Measurements from ENCODE around the gene PRPS1L1. TPM values are rescaled to one million over a fixed set of nuclear protein-coding genes. Genes with fewer than 3 reads are reported as not detected.

The PRPS1L1 gene
- total and polyA plus RNA-seq, 9 donors = not detected

- H3K36me3 ChIP-seq (ENCODE audit: control insufficient read depth, insufficient read depth, low read length) = no peaks in the 10 kb centered on the region
- DNase-seq = no peak
- no peak overlapping the region for H3K27ac ChIP-seq (ENCODE audit: low read length)
- WGBS (ENCODE audit: insufficient coverage) = 77% methylated on average over 3 of the region's 9 CpGs
- H3K9me3 ChIP-seq (replicated peaks; ENCODE audit: control insufficient read depth, low read depth, low read length) = no peaks in the 10 kb centered on the region
- no peaks in the 10 kb centered on the region for H3K4me1 ChIP-seq (ENCODE audit: control insufficient read depth, insufficient read depth, low read length)
- no peaks in the 10 kb centered on the region for H3K27me3 ChIP-seq (ENCODE audit: control insufficient read depth, insufficient read depth, low read length)
- H3K4me3 ChIP-seq (ENCODE audit: low read length) = no peak overlapping the region
Measured at GRCh38 chr7:18016547-18017444, 10.8 kb downstream of the PRPS1L1 start.

GRCh38 chr7:18013936-18014335 is 13.7 kb downstream of the PRPS1L1 start:
- H3K4me3 ChIP-seq (ENCODE audit: low read length) = no peak overlapping the region
- DNase-seq = no peak
- no peak overlapping the region for H3K27ac ChIP-seq (ENCODE audit: low read length)
- no peaks in the 10 kb centered on the region for H3K27me3 ChIP-seq (ENCODE audit: control insufficient read depth, insufficient read depth, low read length)
- no peaks in the 10 kb centered on the region for H3K36me3 ChIP-seq (ENCODE audit: control insufficient read depth, insufficient read depth, low read length)
- H3K4me1 ChIP-seq (ENCODE audit: control insufficient read depth, insufficient read depth, low read length) = no peaks in the 10 kb centered on the region
- H3K9me3 ChIP-seq (replicated peaks; ENCODE audit: control insufficient read depth, low read depth, low read length) = no peaks in the 10 kb centered on the region

- no peak for DNase-seq
- Histone ChIP-seq H3K27ac (ENCODE audit: low read length) (no peak overlapping the region), H3K36me3 (ENCODE audit: control insufficient read depth, insufficient read depth, low read length) (no peaks in the 10 kb centered on the region), H3K4me1 (ENCODE audit: control insufficient read depth, insufficient read depth, low read length) (no peaks in the 10 kb centered on the region), H3K27me3 (ENCODE audit: control insufficient read depth, insufficient read depth, low read length) (no peaks in the 10 kb centered on the region), H3K9me3 (replicated peaks; ENCODE audit: control insufficient read depth, low read depth, low read length) (no peaks in the 10 kb centered on the region), H3K4me3 (ENCODE audit: low read length) (no peak overlapping the region)
- 80% methylated on average over 1 of the region's 3 CpGs for WGBS (ENCODE audit: insufficient coverage)
Measured at GRCh38 chr7:18004372-18004771, 23.3 kb downstream of the PRPS1L1 start.

- H3K27me3 ChIP-seq (ENCODE audit: control insufficient read depth, insufficient read depth, low read length) = no peaks in the 10 kb centered on the region
- DNase-seq = no peak
- H3K4me1 ChIP-seq (ENCODE audit: control insufficient read depth, insufficient read depth, low read length) = no peaks in the 10 kb centered on the region
- H3K36me3 ChIP-seq (ENCODE audit: control insufficient read depth, insufficient read depth, low read length) = no peaks in the 10 kb centered on the region
- H3K27ac ChIP-seq (ENCODE audit: low read length) = no peak overlapping the region
- no peak overlapping the region for H3K4me3 ChIP-seq (ENCODE audit: low read length)
- no CpG with 5 or more reads among the region's 4 CpGs for WGBS (ENCODE audit: insufficient coverage)
- H3K9me3 ChIP-seq (replicated peaks; ENCODE audit: control insufficient read depth, low read depth, low read length) = peaks cover 2% of the 10 kb centered on the region
Measured at GRCh38 chr7:18003286-18003994, 24.2 kb downstream of the PRPS1L1 start.

- 80% methylated on average over 1 of the region's 2 CpGs for WGBS (ENCODE audit: insufficient coverage)
- no peaks in the 10 kb centered on the region for H3K27me3 ChIP-seq (ENCODE audit: control insufficient read depth, insufficient read depth, low read length)
- DNase-seq = no peak
- no peak overlapping the region for H3K4me3 ChIP-seq (ENCODE audit: low read length)
- no peaks in the 10 kb centered on the region for H3K4me1 ChIP-seq (ENCODE audit: control insufficient read depth, insufficient read depth, low read length)
- H3K36me3 ChIP-seq (ENCODE audit: control insufficient read depth, insufficient read depth, low read length) = no peaks in the 10 kb centered on the region
- no peak overlapping the region for H3K27ac ChIP-seq (ENCODE audit: low read length)
- H3K9me3 ChIP-seq (replicated peaks; ENCODE audit: control insufficient read depth, low read depth, low read length) = peaks cover 2% of the 10 kb centered on the region
Measured at GRCh38 chr7:17998692-17999091, 29.0 kb downstream of the PRPS1L1 start.

GRCh38 chr7:17996442-17997223 is 31.0 kb downstream of the PRPS1L1 start:
- Histone ChIP-seq H3K27ac (ENCODE audit: low read length) (no peak overlapping the region), H3K9me3 (replicated peaks; ENCODE audit: control insufficient read depth, low read depth, low read length) (peaks cover 2% of the 10 kb centered on the region), H3K4me3 (ENCODE audit: low read length) (no peak overlapping the region), H3K4me1 (ENCODE audit: control insufficient read depth, insufficient read depth, low read length) (no peaks in the 10 kb centered on the region), H3K36me3 (ENCODE audit: control insufficient read depth, insufficient read depth, low read length) (no peaks in the 10 kb centered on the region), H3K27me3 (ENCODE audit: control insufficient read depth, insufficient read depth, low read length) (no peaks in the 10 kb centered on the region)
- no peak for DNase-seq
- WGBS (ENCODE audit: insufficient coverage) = no CpG with 5 or more reads among the region's 1 CpG

GRCh38 chr7:17996040-17996439 is 31.6 kb downstream of the PRPS1L1 start:
- no peaks in the 10 kb centered on the region for H3K27me3 ChIP-seq (ENCODE audit: control insufficient read depth, insufficient read depth, low read length)
- peaks cover 2% of the 10 kb centered on the region for H3K9me3 ChIP-seq (replicated peaks; ENCODE audit: control insufficient read depth, low read depth, low read length)
- H3K27ac ChIP-seq (ENCODE audit: low read length) = no peak overlapping the region
- DNase-seq = no peak
- no peaks in the 10 kb centered on the region for H3K4me1 ChIP-seq (ENCODE audit: control insufficient read depth, insufficient read depth, low read length)
- no peak overlapping the region for H3K4me3 ChIP-seq (ENCODE audit: low read length)
- H3K36me3 ChIP-seq (ENCODE audit: control insufficient read depth, insufficient read depth, low read length) = no peaks in the 10 kb centered on the region
- no CpG with 5 or more reads among the region's 2 CpGs for WGBS (ENCODE audit: insufficient coverage)

GRCh38 chr7:17994079-17994850 is 33.4 kb downstream of the PRPS1L1 start:
- Histone ChIP-seq H3K4me3 (ENCODE audit: low read length) (no peak overlapping the region), H3K9me3 (replicated peaks; ENCODE audit: control insufficient read depth, low read depth, low read length) (peaks cover 2% of the 10 kb centered on the region), H3K27ac (ENCODE audit: low read length) (no peak overlapping the region), H3K4me1 (ENCODE audit: control insufficient read depth, insufficient read depth, low read length) (no peaks in the 10 kb centered on the region), H3K27me3 (ENCODE audit: control insufficient read depth, insufficient read depth, low read length) (no peaks in the 10 kb centered on the region), H3K36me3 (ENCODE audit: control insufficient read depth, insufficient read depth, low read length) (no peaks in the 10 kb centered on the region)
- no peak for DNase-seq
- WGBS (ENCODE audit: insufficient coverage) = no CpG with 5 or more reads among the region's 5 CpGs

- 52% methylated on average over 10 of the region's 13 CpGs for WGBS (ENCODE audit: insufficient coverage)
- H3K4me1 ChIP-seq (ENCODE audit: control insufficient read depth, insufficient read depth, low read length) = no peaks in the 10 kb centered on the region
Measured at GRCh38 chr7:17991866-17992648, 35.6 kb downstream of the PRPS1L1 start.

More at GRCh38 chr7:17991866-17992648, 35.6 kb downstream of the PRPS1L1 start:
- Histone ChIP-seq H3K36me3 (ENCODE audit: control insufficient read depth, insufficient read depth, low read length) (no peaks in the 10 kb centered on the region), H3K4me3 (ENCODE audit: low read length) (no peak overlapping the region), H3K9me3 (replicated peaks; ENCODE audit: control insufficient read depth, low read depth, low read length) (no peaks in the 10 kb centered on the region), H3K27me3 (ENCODE audit: control insufficient read depth, insufficient read depth, low read length) (no peaks in the 10 kb centered on the region), H3K27ac (ENCODE audit: low read length) (no peak overlapping the region)
- DNase-seq = no peak
